Measurements from ENCODE around the gene CLMN. TPM values are rescaled to one million over a fixed set of nuclear protein-coding genes. Genes with fewer than 3 reads are reported as not detected.

CLMN gene
- total and polyA plus RNA-seq, 2 of the 4 experiments (the other 2 are of a cell fraction) = 0.10 to 0.18 TPM

DNA sequence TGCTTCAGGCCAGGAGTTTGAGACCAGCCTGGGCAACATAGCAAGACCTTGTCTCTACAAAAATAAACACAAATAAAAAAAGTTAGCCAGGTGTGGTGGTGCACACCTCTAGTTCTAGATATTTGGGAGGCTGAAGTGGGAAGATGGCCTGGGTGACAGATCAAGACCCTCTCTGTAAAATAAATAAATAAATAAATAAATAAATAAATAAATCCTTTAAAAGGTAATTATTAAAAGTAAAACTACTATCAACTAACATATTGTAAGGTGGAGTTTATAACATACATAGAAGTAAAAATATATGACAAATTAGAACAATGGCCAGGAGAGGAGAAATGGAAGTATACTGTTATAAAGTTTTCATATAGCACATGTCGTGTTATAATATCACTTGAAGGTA lies 33.3 kb upstream of the CLMN start:
- Histone ChIP-seq H3K36me3 (ENCODE audit: control insufficient read depth, insufficient read depth, low read length) (no peaks in the 10 kb centered on the region), H3K4ac (ENCODE audit: low read depth, low read length) (no peak overlapping the region), H4K20me1 (ENCODE audit: insufficient read depth, low read length) (no peaks in the 10 kb centered on the region), H2BK15ac (ENCODE audit: low read depth, low read length) (no peak overlapping the region), H4K8ac (ENCODE audit: low read depth in 2 of 2, low read length in 2 of 2) (no peak overlapping the region), H3K23ac (ENCODE audit: low read depth, low read length) (no peak overlapping the region), H3K4me2 (ENCODE audit: low read depth, low read length) (no peak overlapping the region), H3K79me1 (ENCODE audit: low read depth in 1 of 2, low read length in 2 of 2) (no peaks in the 10 kb centered on the region), H3K9me1 (ENCODE audit: insufficient read depth, low read length) (no peaks in the 10 kb centered on the region), H3K9me3 (ENCODE audit: control insufficient read depth, insufficient read depth, low read length) (no peaks in the 10 kb centered on the region), H2BK20ac (ENCODE audit: low read depth, low read length) (no peak overlapping the region), H2BK5ac (ENCODE audit: low read depth, low read length, poor library complexity, severe bottlenecking) (no peak overlapping the region), H3K27ac (ENCODE audit: insufficient read depth, low read length) (no peak overlapping the region), H3K56ac (ENCODE audit: extremely low read depth, insufficient read depth, low read length) (no peak overlapping the region), H2AK9ac (replicated peaks; ENCODE audit: low read depth, low read length, poor library complexity) (no peak overlapping the region), H3K18ac (ENCODE audit: low read depth, low read length) (no peak overlapping the region), H2BK120ac (ENCODE audit: low read depth, low read length) (no peak overlapping the region), H3K4me1 (ENCODE audit: control insufficient read depth, insufficient read depth, low read length) (no peaks in the 10 kb centered on the region), H3K4me3 (ENCODE audit: insufficient read depth, low read depth, low read length) (no peak overlapping the region), H3K14ac (replicated peaks; ENCODE audit: low read depth, low read length) (no peak overlapping the region), H2AK5ac (ENCODE audit: low read depth, low read length) (no peak overlapping the region), H3K27me3 (ENCODE audit: control insufficient read depth, insufficient read depth, low read length) (no peaks in the 10 kb centered on the region; the same call in 1 of the 2 replicates), H3K9ac (ENCODE audit: low read depth, low read length) (no peak overlapping the region), H2AFZ (replicated peaks; ENCODE audit: low read length, poor library complexity) (no peak overlapping the region), H4K5ac (ENCODE audit: low read depth, low read length) (no peak overlapping the region), H4K91ac (ENCODE audit: insufficient read depth, low read depth, low read length) (no peak overlapping the region)
- DNase-seq (no peak), ATAC-seq (ENCODE audit: low read depth) (no peak)
- in situ Hi-C loops (cut with MboI; ENCODE audit: low sequenced_read_pairs) (no loop called here), dilution Hi-C loops (cut with HindIII; ENCODE audit: low sequenced_read_pairs, unreplicated experiment) (no loop called here), intact Hi-C loops (cut with micrococcal nuclease) (no loop called here)
- TF ChIP-seq RFX5 (IDR thresholded peaks at IDR 0.05; ENCODE audit: low read depth, low read length) = no peak
- no peak for TF ChIP-seq CEBPB (IDR thresholded peaks at IDR 0.05; ENCODE audit: low read depth, low read length)
- no peak for TF ChIP-seq MXI1 (IDR thresholded peaks at IDR 0.05; ENCODE audit: borderline replicate concordance, low read depth, low read length)
- no peak for TF ChIP-seq CHD1 (IDR thresholded peaks at IDR 0.05; ENCODE audit: low read depth, low read length)
- TF ChIP-seq, protein P1, sequence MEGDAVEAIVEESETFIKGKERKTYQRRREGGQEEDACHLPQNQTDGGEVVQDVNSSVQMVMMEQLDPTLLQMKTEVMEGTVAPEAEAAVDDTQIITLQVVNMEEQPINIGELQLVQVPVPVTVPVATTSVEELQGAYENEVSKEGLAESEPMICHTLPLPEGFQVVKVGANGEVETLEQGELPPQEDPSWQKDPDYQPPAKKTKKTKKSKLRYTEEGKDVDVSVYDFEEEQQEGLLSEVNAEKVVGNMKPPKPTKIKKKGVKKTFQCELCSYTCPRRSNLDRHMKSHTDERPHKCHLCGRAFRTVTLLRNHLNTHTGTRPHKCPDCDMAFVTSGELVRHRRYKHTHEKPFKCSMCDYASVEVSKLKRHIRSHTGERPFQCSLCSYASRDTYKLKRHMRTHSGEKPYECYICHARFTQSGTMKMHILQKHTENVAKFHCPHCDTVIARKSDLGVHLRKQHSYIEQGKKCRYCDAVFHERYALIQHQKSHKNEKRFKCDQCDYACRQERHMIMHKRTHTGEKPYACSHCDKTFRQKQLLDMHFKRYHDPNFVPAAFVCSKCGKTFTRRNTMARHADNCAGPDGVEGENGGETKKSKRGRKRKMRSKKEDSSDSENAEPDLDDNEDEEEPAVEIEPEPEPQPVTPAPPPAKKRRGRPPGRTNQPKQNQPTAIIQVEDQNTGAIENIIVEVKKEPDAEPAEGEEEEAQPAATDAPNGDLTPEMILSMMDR (conservative IDR thresholded peaks at IDR 0.05; ENCODE audit: low read depth, low read length) = no peak
- TF ChIP-seq MAFK (IDR thresholded peaks at IDR 0.05; ENCODE audit: low read depth, low read length) = no peak
- TF ChIP-seq, protein P2, sequence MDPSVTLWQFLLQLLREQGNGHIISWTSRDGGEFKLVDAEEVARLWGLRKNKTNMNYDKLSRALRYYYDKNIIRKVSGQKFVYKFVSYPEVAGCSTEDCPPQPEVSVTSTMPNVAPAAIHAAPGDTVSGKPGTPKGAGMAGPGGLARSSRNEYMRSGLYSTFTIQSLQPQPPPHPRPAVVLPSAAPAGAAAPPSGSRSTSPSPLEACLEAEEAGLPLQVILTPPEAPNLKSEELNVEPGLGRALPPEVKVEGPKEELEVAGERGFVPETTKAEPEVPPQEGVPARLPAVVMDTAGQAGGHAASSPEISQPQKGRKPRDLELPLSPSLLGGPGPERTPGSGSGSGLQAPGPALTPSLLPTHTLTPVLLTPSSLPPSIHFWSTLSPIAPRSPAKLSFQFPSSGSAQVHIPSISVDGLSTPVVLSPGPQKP (IDR thresholded peaks at IDR 0.05; ENCODE audit: borderline replicate concordance, low read depth, low read length) = no peak
- no peak for TF ChIP-seq NFE2L2 (IDR thresholded peaks at IDR 0.05; ENCODE audit: low read depth, low read length)
- TF ChIP-seq RAD21 (IDR thresholded peaks at IDR 0.05; ENCODE audit: low read length) = no peak
- TF ChIP-seq MAZ (IDR thresholded peaks at IDR 0.05; ENCODE audit: borderline replicate concordance, low read depth, low read length) = no peak
- no peak for TF ChIP-seq BHLHE40 (IDR thresholded peaks at IDR 0.05; ENCODE audit: low read depth, low read length)
- TF ChIP-seq, protein P3, sequence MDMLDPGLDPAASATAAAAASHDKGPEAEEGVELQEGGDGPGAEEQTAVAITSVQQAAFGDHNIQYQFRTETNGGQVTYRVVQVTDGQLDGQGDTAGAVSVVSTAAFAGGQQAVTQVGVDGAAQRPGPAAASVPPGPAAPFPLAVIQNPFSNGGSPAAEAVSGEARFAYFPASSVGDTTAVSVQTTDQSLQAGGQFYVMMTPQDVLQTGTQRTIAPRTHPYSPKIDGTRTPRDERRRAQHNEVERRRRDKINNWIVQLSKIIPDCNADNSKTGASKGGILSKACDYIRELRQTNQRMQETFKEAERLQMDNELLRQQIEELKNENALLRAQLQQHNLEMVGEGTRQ (IDR thresholded peaks at IDR 0.05; ENCODE audit: low read depth, low read length) = no peak
- TF ChIP-seq POLR2A (IDR thresholded peaks at IDR 0.05; ENCODE audit: low read depth, low read length) = no peak
- TF ChIP-seq SMC3 (IDR thresholded peaks at IDR 0.05; ENCODE audit: low read depth, low read length) = no peak
- TF ChIP-seq RCOR1 (IDR thresholded peaks at IDR 0.05; ENCODE audit: insufficient replicate concordance, low read length) = no peak
- no peak for TF ChIP-seq FOS (IDR thresholded peaks at IDR 0.05; ENCODE audit: low read depth, low read length)
- CTCF ChIA-PET = interaction anchor here (0.6 to 1.4 kb wide), 2 partner anchors 13 to 275 kb away, joined by 4 read pairs; no protein-coding TSS in a partner anchor
- BruUV-seq (replicated peaks) = no TSS peak
- POLR2A ChIA-PET (ENCODE audit: unreplicated experiment) = no interaction called here
- no CpG with 5 or more reads among the region's 1 CpG for WGBS, 2 experiments (ENCODE audit: extremely low coverage in 2 of 2, insufficient read length in 1 of 2)

Measured in IMR-90 (cell line).